HG02571 (cell line): Measurements from ENCODE around the gene NLGN4X.

Experiments
- ATAC-seq: cut with Tn5 transposase; IDR thresholded peaks from one replicate; pipeline ENCODE4 v1.9.1; 2021; ENCODE audit warnings: mild to moderate bottlenecking, moderate library complexity; ENCODE audit not compliant: unreplicated experiment

NLGN4X gene

GRCh38 chrX:6228720-6229119 lies at the start of gene NLGN4X:
Gene NLGN4X (minus strand): TSS chrX:6228867. CDS start chrX:6151466, 77,401 bp downstream.
- no peak for ATAC-seq

DNA sequence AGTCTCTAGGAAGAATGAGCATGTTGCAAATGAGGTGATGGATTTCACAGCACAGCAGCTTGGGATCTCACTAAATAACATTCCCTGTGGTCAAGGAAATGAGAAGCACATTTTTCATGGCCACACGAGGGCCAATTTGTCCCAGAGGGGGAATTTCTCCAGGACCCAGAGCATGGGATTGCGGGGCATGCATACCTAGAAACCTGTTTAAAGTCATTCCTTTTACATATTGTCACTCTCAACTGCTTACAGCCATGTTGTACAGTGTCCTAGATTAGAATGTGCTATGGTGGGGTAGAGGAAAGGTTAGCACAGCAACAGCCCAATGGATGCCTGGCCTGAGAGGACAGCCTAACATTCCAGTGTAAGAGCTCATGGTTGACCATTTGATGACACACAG lies 37.4 kb upstream of the NLGN4X start:
- no peak for ATAC-seq

DNA sequence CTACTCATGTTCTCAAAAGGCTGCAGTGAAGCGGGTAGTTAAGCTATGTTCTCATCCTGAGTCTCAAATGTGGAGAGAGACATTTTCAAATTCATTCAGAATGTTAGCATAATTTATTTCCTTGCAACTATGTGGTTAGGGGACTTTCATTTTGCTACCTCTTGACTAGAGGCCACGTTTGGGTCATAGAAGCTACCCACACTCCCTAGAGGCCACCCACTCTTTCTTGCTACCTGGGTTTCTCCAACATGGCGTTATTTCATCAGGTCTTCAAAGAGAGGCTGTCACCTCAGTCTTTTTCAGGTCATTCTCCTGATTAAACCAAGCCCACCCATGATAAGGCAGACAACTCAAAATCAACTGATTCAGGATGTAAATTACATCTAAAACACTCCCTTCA lies 34.3 kb upstream of the NLGN4X start:
- no peak for ATAC-seq

DNA sequence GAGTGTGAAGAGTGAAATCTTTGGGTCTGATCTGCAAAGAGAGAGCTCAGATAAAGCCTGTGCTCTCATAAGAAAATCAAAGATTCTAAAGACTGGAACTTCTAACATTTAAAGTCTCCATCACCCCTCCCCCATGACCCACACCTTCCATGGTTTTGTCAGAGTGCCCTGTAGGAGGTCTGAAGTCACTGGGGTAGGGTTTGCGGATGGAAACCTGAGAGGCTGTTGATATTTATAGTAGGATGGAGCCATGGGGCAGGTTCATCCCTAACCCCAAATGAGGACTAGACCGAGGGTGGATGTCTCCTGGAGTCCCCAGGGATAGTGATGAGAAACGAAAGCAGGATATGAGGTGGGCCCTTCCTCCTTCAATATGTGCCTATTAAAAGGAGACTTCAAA lies 28.4 kb upstream of the NLGN4X start:
- ATAC-seq: no peak

DNA sequence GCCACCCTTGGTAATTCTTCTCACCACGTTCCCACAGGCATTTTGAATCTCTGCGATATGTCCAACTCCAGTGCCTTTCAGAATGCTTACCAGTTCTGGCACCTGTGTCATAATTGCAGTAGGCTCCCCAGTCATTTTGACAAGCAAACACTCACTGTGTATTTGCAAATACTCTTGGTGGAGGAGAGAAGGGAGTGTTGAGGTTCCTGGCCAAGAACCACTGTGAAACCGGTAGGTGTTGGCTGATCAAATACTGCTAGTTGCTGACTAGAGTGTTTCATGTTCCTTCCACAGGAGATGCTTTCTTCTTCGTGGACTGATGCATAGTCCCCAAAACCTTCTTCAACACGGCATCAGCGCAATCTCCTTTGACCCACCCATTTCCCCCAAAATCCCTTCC lies 16.0 kb upstream of the NLGN4X start:
- ATAC-seq: no peak

GRCh38 chrX:6238576-6238975 lies 9.9 kb upstream of the NLGN4X start:
- no peak for ATAC-seq

DNA sequence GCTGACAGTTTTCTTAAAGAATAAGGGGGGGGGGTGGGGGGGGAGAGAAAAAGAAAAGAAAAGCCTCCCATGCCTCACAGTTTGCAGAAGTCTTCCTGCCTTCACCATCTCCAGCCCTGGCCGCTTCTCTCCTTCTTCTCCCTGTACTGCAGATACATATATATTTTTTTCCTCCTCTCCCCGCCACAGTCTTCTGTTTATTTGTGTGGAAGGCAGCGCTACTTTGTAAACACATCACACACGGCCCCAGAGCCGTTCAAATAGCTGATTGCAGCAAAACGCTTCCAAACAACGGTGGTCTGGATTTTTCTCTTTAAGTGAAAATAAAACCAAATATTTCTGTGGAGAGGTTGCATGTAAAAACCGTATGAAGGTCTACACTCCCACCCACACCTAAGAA lies 732 bp downstream of the NLGN4X start:
- ATAC-seq: no peak

GRCh38 chrX:6227453-6227835 lies 1.2 kb downstream of the NLGN4X start:
- no peak for ATAC-seq

DNA sequence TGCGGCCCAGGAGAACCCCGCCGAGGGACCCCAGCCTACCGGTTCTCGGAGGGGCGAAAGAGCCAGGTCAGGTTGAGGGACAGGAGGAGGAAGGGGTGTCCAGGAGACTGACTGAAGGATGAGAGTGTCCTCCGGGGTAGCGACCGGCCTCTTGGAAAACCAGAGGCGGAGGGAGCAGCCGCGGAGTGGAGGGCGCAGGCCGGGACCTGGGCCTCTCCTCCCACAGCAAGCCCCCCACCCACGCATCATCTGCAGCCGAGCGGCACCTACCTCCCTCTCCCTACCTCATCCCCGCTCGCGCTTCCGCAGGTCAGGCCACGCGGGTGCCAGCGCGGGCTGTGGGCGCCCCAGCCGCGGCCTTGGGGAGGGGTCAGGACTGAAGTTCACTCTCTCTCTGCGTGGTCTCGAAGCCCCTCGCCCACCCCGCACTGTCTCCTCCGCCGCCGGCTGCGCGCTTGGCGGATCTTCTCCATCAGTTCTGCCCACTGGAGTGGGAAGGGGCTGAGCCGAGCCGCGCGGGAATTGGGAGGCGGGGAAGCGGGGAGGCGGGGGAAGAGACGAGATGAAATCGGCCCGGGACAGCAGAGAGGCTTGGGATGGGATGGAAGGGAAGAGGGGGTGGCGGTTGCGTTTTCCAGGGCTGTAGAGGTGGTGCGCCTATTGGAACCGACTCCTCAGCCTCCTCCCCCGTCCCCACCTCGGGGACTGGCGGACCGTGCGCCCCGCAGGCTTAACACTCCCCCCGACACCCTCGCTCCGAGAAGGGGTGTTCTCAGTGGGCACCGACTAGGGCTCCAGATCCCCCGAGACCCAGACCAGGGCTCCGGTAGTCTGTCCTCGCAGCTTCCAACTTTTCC lies 1.8 kb downstream of the NLGN4X start:
- no peak for ATAC-seq

- ATAC-seq: no peak
These were observed 2.6 kb downstream of the NLGN4X start for GRCh38 chrX:6225911-6226595.

GRCh38 chrX:6225288-6225910 lies 3.3 kb downstream of the NLGN4X start:
- no peak for ATAC-seq

GRCh38 chrX:6223516-6223915 lies 5.2 kb downstream of the NLGN4X start:
- no peak for ATAC-seq

DNA sequence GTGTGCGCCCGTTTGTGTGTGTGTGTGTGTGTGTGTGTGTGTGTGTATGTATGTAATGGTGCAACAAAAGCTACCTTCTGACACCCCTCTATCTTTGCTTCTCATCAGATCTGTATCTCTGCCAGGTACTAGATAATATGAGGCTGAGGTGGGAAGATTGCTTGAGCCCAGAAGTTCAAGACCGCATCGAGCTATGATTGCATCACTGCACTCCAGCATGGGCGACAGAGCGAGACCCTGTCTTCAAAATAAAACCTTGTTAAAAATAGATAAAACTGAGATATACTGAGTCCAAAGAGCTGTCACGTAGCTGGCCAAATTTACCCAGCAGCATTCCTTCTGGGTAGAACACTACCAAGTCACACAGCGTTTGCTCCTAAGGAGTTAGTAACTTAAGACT lies 18.4 kb downstream of the NLGN4X start:
- ATAC-seq: no peak

GRCh38 chrX:6203462-6204215 lies 25.0 kb downstream of the NLGN4X start:
- ATAC-seq: no peak

GRCh38 chrX:6199486-6199885 lies 29.2 kb downstream of the NLGN4X start:
- ATAC-seq: no peak

GRCh38 chrX:6187256-6187655 lies 41.4 kb downstream of the NLGN4X start:
- ATAC-seq: no peak

GRCh38 chrX:6184900-6185515 lies 43.7 kb downstream of the NLGN4X start:
- ATAC-seq: peak; percentile 87

GRCh38 chrX:6175914-6176313 lies 52.8 kb downstream of the NLGN4X start:
- ATAC-seq: no peak

DNA sequence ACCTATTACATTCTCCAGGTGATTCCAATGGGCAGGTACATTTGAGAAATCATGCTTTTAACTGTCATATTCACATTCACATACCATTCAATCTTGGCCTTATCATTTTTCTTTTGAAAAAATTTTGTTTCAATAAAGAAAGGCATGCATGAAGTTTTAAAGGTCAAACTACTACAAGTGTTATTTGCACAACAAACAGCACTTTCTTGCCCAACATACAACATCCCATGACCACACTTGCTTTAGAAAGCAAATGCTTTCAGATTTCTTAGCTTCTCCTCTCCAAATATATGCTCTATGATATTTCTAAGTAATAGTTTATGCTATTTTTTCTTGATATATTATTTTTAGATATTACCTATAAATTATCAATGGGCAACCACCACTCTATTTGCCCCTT lies 58.2 kb downstream of the NLGN4X start:
- ATAC-seq: no peak

DNA sequence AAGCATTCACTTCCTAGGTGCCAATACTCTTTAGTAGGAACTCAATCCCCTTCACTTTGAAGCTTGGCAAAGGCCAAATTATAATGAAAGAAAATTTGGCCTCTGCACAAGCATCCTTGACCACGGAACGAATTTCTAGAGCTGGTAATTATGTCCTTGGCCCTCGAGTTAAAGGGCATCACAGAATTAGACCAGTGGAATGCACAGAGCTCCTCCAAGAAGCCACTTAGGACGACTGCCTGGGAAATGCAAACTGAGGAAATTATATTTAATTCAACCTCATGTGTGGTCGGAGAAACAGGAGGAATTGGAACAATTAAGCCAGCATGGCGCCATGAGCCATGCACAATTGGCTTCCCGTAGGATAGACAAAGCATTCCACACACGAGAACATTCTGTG lies 59.3 kb downstream of the NLGN4X start:
- ATAC-seq: no peak

DNA sequence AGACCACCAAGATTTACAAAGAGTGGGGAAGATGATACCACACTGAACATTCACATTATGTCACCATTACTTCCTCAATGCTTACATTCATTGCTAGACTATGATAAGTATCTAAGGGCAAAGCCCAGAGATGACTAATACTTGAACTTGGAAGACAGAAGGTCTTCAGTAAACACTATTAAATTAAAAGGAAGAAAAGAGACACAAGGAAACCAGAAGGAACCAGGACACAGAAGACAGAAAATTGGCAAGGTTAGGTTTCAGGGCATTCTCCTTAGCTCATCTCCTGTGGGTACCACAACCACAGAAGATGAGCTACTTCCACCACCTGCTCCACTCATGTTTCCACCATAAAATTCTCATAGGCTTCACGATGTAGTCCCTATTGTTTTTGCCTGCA lies 64.9 kb downstream of the NLGN4X start:
- ATAC-seq: no peak
